ENCODE measurements around the gene POLR2I. TPM values are rescaled to one million over a fixed set of nuclear protein-coding genes. Genes with fewer than 3 reads are reported as not detected.
A peak's percentile ranks its signal among the peaks of the same experiment; 100 is the strongest.

POLR2I gene
- total RNA-seq (2014; rRNA removed; shearing (Covaris generic)): 121 and 129 TPM in 2 replicates

DNA sequence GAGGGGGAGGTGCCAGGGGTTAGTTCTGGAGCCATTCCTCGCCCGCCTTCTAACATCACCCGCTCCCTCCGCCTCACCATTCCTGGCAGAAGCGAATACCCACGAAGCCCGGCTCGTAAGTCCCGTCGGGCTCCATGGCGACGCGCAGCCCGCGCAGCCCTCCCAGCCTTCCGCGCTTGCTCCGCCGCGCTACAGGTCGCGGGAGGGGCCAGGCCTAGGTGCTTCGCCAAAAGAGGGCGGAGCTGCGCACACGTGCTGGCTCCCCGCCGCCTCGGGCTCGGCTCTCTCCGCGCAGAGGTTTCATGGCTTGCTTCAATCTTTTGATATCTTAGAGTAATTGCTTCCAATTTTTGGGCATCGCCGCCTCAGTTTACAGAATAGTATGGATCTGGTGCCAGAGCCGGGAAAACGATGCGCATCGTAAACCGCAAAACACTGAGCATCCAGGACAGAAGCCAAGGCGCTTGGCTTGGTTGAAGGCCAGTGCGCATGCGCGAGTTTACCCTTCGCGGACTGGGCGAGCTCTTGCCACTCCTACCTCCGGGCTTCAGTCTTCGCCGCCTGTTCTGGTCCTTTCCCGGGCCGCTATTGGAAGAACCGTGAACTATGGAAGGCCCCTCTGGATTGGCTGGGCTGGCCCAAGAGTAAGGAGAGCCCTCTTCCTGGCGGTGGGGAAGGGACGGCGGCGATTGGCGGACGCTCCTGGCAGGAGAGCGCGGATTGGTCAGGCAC, at the start of gene POLR2I:
Gene POLR2I, minus strand, starts transcription at position 155 of the 732 bp plus-strand sequence. Its CDS starts 19 bp downstream, at position 136.
- no peaks in the 10 kb centered on the region for H3K27me3 ChIP-seq (ENCODE audit: control insufficient read depth, insufficient read depth, low read length)
- DNase-seq: peak; percentile 99
- H3K4me3 ChIP-seq (ENCODE audit: insufficient read depth, low read depth, low read length): peak within 1 kb of the TSS; percentile 95
- H3K36me3 ChIP-seq (replicated peaks; ENCODE audit: control insufficient read depth, insufficient read depth, low read length): peaks cover 8% of the 10 kb centered on the region

- no peaks in the 10 kb centered on the region for H3K27me3 ChIP-seq (ENCODE audit: control insufficient read depth, insufficient read depth, low read length)
- no peak for DNase-seq
- H3K4me3 ChIP-seq (ENCODE audit: insufficient read depth, low read depth, low read length): no peak overlapping the region
- H3K36me3 ChIP-seq (replicated peaks; ENCODE audit: control insufficient read depth, insufficient read depth, low read length): no peaks in the 10 kb centered on the region
Observed at GRCh38 chr19:36163813-36164212, 49.1 kb upstream of the POLR2I start.

DNA sequence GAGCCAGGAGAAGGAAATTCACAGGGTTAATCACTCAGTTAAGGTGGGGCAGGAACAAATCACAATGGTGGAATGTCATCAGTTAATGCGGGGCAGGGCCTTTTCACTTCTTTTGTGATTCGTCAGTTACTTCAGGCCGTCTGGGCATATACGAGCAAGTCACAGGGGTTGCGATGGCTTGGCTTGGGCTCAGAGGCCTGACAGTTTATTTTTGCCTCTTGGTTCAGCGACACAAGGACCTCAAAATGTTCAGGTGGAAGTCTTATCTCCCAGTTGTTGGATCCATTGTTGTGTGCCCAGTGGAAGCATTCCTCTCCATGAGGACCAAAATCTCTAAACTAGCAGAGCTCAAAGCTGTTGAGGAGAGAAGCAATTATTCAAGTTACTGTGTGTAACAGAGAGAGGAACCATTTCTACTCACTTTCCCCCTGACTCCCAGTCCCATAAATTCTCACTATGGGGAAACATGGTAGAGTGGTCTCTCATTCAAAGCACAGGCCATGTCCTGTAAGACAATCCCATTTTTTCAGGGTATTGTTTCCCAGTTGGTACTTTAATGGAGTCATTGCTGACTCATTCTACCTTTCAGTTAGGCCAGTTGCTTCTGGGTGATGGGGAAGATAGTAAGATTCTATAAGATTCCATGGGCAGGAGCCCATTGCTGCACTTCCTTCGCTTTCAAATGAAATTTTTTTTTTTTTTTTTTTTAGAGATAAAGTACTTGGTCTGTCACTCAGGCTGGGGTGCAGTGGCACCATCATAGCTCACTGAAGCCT, 46.3 kb upstream of the POLR2I start:
- no peaks in the 10 kb centered on the region for H3K27me3 ChIP-seq (ENCODE audit: control insufficient read depth, insufficient read depth, low read length)
- no peak overlapping the region for H3K4me3 ChIP-seq (ENCODE audit: insufficient read depth, low read depth, low read length)
- no peak for DNase-seq
- H3K36me3 ChIP-seq (replicated peaks; ENCODE audit: control insufficient read depth, insufficient read depth, low read length): no peaks in the 10 kb centered on the region

- Histone ChIP-seq H3K4me3 (ENCODE audit: insufficient read depth, low read depth, low read length) (no peak overlapping the region), H3K27me3 (ENCODE audit: control insufficient read depth, insufficient read depth, low read length) (no peaks in the 10 kb centered on the region), H3K36me3 (replicated peaks; ENCODE audit: control insufficient read depth, insufficient read depth, low read length) (peaks cover 4% of the 10 kb centered on the region)
- no peak for DNase-seq
Observed at GRCh38 chr19:36153126-36153525, 38.5 kb upstream of the POLR2I start.

DNA sequence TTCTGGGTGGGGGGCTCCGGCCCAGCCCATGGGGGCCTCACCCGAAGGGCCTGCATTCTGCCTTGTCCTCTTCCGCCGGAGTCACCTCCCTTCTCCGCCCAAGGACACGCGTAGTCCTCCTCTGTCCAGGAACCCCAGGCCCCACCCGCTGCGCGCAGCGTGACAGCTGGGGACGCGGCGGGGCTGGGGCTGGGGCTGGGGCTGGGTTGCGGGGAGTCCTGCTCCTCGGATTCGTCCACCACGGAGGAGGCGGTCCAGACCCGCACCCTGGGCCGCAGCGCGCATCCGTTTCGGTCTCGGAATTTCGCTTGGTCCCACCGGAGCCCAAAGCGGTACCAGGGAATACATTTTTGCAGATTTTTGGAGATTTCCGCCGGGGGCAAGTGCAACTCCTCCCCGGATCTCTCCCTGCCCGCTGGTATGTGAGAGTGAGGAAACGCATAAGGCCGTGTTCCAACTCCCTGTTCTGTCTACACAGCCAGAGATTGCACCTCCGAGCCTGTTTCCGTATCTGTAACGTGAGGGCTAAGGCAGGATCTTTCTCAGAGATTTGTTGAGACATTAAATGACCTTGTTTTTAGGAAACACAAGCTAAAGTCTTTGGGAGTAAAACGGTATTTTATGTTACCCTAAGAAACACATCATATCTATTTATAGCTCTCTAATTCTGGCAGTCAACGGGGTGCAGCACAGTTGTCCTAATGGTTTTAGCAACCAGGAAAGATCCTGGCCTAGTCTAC, 37.8 kb upstream of the POLR2I start, which contains the start of gene COX7A1:
Gene COX7A1, minus strand, starts transcription at position 96 of the 740 bp plus-strand sequence. Its CDS starts 40 bp downstream, at position 56.
- Histone ChIP-seq H3K4me3 (ENCODE audit: insufficient read depth, low read depth, low read length) (peak within 1 kb of the TSS; percentile 33; the same call in 1 of the 2 replicates), H3K27me3 (ENCODE audit: control insufficient read depth, insufficient read depth, low read length) (no peaks in the 10 kb centered on the region), H3K36me3 (replicated peaks; ENCODE audit: control insufficient read depth, insufficient read depth, low read length) (peaks cover 4% of the 10 kb centered on the region)
- DNase-seq: peak; percentile 57

DNA sequence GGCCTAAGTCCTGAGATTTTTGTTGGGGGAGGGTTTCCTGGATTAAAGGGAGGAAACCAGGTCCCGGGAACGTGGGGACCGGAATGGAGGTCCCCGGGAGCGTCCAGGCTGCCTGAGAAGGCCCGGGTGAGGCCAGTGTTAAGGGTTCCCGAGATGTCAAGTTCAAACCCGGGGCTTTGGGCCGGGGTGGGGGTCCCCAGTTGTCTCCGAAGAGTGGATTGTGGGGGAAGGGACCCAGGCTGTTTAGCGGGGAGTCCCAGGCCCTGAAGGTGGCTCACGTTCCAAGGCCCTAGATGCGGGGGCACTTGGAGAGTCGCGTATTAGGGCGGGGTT, 37.3 kb upstream of the POLR2I start:
- Histone ChIP-seq H3K36me3 (replicated peaks; ENCODE audit: control insufficient read depth, insufficient read depth, low read length) (peaks cover 7% of the 10 kb centered on the region), H3K4me3 (ENCODE audit: insufficient read depth, low read depth, low read length) (peak overlapping the region; percentile 33; the same call in 1 of the 2 replicates), H3K27me3 (ENCODE audit: control insufficient read depth, insufficient read depth, low read length) (no peaks in the 10 kb centered on the region)
- DNase-seq: peak; percentile 56

- Histone ChIP-seq H3K36me3 (replicated peaks; ENCODE audit: control insufficient read depth, insufficient read depth, low read length) (peaks cover 10% of the 10 kb centered on the region), H3K4me3 (ENCODE audit: insufficient read depth, low read depth, low read length) (peak overlapping the region; percentile 33; the same call in 1 of the 2 replicates), H3K27me3 (ENCODE audit: control insufficient read depth, insufficient read depth, low read length) (no peaks in the 10 kb centered on the region)
- peak; percentile 62 for DNase-seq
Observed at GRCh38 chr19:36151144-36152018, 36.7 kb upstream of the POLR2I start.

DNA sequence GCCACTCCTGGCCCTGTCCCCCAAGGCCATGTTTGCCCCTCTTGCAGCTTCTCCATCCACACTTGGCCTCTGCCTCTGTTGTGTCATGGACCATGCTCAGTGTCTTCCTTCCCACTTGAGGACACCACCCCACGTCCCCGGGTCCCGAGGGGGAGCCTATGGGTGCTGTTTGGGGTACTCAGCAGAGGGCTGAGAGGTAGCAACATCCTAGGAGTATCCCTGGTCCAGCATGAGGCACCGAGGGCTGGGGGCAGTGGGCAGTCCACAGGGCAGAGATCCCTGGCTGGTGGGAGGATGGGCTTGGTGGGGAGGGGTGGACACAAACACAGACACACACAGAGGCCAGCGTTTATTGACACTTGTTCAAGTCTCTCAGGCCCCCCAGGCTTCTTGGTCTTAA, 35.9 kb upstream of the POLR2I start:
- DNase-seq: peak; percentile 36
- no peaks in the 10 kb centered on the region for H3K27me3 ChIP-seq (ENCODE audit: control insufficient read depth, insufficient read depth, low read length)
- peaks cover 17% of the 10 kb centered on the region for H3K36me3 ChIP-seq (replicated peaks; ENCODE audit: control insufficient read depth, insufficient read depth, low read length)
- no peak overlapping the region for H3K4me3 ChIP-seq (ENCODE audit: insufficient read depth, low read depth, low read length)

GRCh38 chr19:36149673-36150406, 35.2 kb upstream of the POLR2I start:
- Histone ChIP-seq H3K4me3 (ENCODE audit: insufficient read depth, low read depth, low read length) (no peak overlapping the region), H3K36me3 (replicated peaks; ENCODE audit: control insufficient read depth, insufficient read depth, low read length) (peaks cover 20% of the 10 kb centered on the region), H3K27me3 (ENCODE audit: control insufficient read depth, insufficient read depth, low read length) (no peaks in the 10 kb centered on the region)
- DNase-seq: no peak

DNA sequence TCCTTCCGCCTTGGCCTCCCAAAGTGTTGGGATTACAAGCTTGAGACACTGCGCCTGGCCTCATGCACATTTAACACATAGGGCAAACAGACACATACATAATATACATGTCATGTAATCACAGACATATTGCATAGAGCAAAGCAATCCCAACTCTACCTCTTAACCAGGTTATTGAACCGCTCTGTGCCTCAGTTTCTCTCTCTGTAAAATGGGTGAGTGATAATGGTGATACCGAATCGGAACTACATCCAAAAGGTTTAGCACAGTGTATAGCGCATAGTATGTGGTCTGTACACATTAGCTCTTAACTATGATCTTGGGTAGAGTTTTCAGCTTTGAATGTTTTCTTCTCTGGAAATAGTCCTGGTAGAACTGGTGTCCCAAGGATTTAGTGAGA, 29.9 kb upstream of the POLR2I start:
- H3K36me3 ChIP-seq (replicated peaks; ENCODE audit: control insufficient read depth, insufficient read depth, low read length): peaks cover 33% of the 10 kb centered on the region
- no peak overlapping the region for H3K4me3 ChIP-seq (ENCODE audit: insufficient read depth, low read depth, low read length)
- no peaks in the 10 kb centered on the region for H3K27me3 ChIP-seq (ENCODE audit: control insufficient read depth, insufficient read depth, low read length)
- DNase-seq: no peak

GRCh38 chr19:36142496-36142895, 27.8 kb upstream of the POLR2I start:
- Histone ChIP-seq H3K36me3 (replicated peaks; ENCODE audit: control insufficient read depth, insufficient read depth, low read length) (peaks cover 29% of the 10 kb centered on the region), H3K27me3 (ENCODE audit: control insufficient read depth, insufficient read depth, low read length) (no peaks in the 10 kb centered on the region), H3K4me3 (ENCODE audit: insufficient read depth, low read depth, low read length) (no peak overlapping the region)
- DNase-seq: peak; percentile 10

DNA sequence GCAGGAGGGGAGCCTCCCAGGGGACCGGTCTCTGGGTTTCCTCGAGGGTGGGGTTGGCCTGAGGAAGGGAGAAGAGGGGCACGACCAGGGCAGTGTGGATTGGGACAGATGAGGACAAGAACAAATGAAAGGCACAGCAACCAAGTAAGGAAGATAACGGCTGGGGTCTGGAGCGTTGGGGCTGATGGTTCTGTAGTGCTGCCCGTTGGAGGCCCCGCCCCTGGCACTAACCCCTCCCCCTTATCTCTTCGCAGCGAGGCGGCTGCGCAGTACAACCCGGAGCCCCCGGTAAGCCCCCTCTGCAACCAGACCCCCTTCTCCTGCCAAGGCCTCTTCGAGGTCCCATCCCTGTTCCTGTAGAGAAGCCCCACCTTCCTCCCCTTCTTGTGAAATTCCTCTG, 27.4 kb upstream of the POLR2I start:
- Histone ChIP-seq H3K36me3 (replicated peaks; ENCODE audit: control insufficient read depth, insufficient read depth, low read length) (peaks cover 27% of the 10 kb centered on the region), H3K27me3 (ENCODE audit: control insufficient read depth, insufficient read depth, low read length) (no peaks in the 10 kb centered on the region), H3K4me3 (ENCODE audit: insufficient read depth, low read depth, low read length) (no peak overlapping the region)
- peak; percentile 63 for DNase-seq

Measured in H7 (cell line).